ENCODE measurements around the gene TMEM125.

Gene TMEM125

GRCh38 chr1:43246466-43247213 lies 23.1 kb upstream of the TMEM125 start:
- TF ChIP-seq CTCF (IDR thresholded peaks at IDR 0.05; ENCODE audit: low read length, missing control alignments), result no peak
- no peak for DNase-seq (ENCODE audit: low read depth)
- no peak overlapping the region for H3K4me3 ChIP-seq (replicated peaks; ENCODE audit: low read depth, low read length)

- no peak overlapping the region for H3K4me3 ChIP-seq (replicated peaks; ENCODE audit: low read depth, low read length)
- no peak for TF ChIP-seq CTCF (IDR thresholded peaks at IDR 0.05; ENCODE audit: low read length, missing control alignments)
- no peak for DNase-seq (ENCODE audit: low read depth)
Measured at GRCh38 chr1:43247256-43247921, 22.4 kb upstream of the TMEM125 start.

- no peak for TF ChIP-seq CTCF (IDR thresholded peaks at IDR 0.05; ENCODE audit: low read length, missing control alignments)
- DNase-seq (ENCODE audit: low read depth), result no peak
- H3K4me3 ChIP-seq (replicated peaks; ENCODE audit: low read depth, low read length), result no peak overlapping the region
Measured at GRCh38 chr1:43250351-43250761, 19.4 kb upstream of the TMEM125 start.

- TF ChIP-seq CTCF (IDR thresholded peaks at IDR 0.05; ENCODE audit: low read length, missing control alignments), result no peak
- H3K4me3 ChIP-seq (replicated peaks; ENCODE audit: low read depth, low read length), result no peak overlapping the region
- DNase-seq (ENCODE audit: low read depth), result no peak
Measured at GRCh38 chr1:43251024-43251423, 18.8 kb upstream of the TMEM125 start.

GRCh38 chr1:43252225-43252624 lies 17.6 kb upstream of the TMEM125 start:
- no peak for DNase-seq (ENCODE audit: low read depth)
- TF ChIP-seq CTCF (IDR thresholded peaks at IDR 0.05; ENCODE audit: low read length, missing control alignments), result no peak

GRCh38 chr1:43253173-43253572 lies 16.6 kb upstream of the TMEM125 start:
- TF ChIP-seq CTCF (IDR thresholded peaks at IDR 0.05; ENCODE audit: low read length, missing control alignments), result no peak
- no peak for DNase-seq (ENCODE audit: low read depth)
- H3K4me3 ChIP-seq (replicated peaks; ENCODE audit: low read depth, low read length), result no peak overlapping the region

More at GRCh38 chr1:43252225-43252624, 17.6 kb upstream of the TMEM125 start:
- no peak overlapping the region for H3K4me3 ChIP-seq (replicated peaks; ENCODE audit: low read depth, low read length)

Measured in fibroblast of pulmonary artery (primary cell).